ENCODE data around the gene RNF121.

RNF121 gene

GRCh38 chr11:71977743-71978418, 49.0 kb downstream of the RNF121 start:
- H4K20me1 ChIP-seq (ENCODE audit: insufficient read depth, low read length): no peaks in the 10 kb centered on the region
- no peak overlapping the region for H3K4me3 ChIP-seq (ENCODE audit: low read length)

DNA sequence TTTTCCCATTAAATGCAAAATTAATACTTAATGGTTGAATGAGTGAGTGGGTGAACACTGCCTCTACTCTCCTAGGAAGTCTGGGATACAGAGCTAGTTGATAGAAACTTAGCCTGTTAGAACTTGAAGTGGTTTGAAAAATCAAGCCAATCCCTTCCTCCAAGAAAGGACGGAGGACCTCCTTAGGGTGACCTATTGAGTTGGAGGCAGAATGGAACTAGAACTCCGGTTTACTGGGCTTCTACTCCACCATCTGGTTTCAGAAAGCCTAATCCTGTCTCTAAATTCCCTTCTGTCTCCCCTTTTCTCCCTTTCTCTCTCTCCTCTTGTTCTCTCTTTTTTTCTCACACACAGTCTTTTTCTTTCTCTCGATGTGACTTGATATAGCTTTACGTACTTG, 50.2 kb downstream of the RNF121 start:
- Histone ChIP-seq H3K9ac (ENCODE audit: low read length) (no peak overlapping the region), H3K79me2 (ENCODE audit: low read length) (0 out of 2 replicates have a peak, but pooled peaks cover 3% of the 10 kb centered on the region)

More at GRCh38 chr11:71977743-71978418, 49.0 kb downstream of the RNF121 start:
- H3F3A ChIP-seq (ENCODE audit: insufficient read depth, low read length): no peaks in the 10 kb centered on the region; the same call in 1 of the 2 replicates
- H3K4me2 ChIP-seq (ENCODE audit: low read depth, low read length): no peak overlapping the region
- no peaks in the 10 kb centered on the region for H3K4me1 ChIP-seq (ENCODE audit: low read length)
- no peaks in the 10 kb centered on the region for H3K27me3 ChIP-seq (replicated peaks; ENCODE audit: insufficient read depth, low read length)
- TF ChIP-seq CTCF (IDR thresholded peaks at IDR 0.05; ENCODE audit: low read length) (peak; percentile 79), EZH2 (optimal IDR thresholded peaks at IDR 0.05; ENCODE audit: low read depth, low read length) (no peak)
- H3K36me3 ChIP-seq (replicated peaks; ENCODE audit: insufficient read depth, low read length): no peaks in the 10 kb centered on the region
- H3K27ac ChIP-seq (ENCODE audit: low read length): no peak overlapping the region
- no peaks in the 10 kb centered on the region for H3K9me2 ChIP-seq (replicated peaks; ENCODE audit: insufficient read depth, low read length)
- peak; percentile 57 for DNase-seq
- H2AFZ ChIP-seq (ENCODE audit: low read length): no peak overlapping the region
- H3K79me2 ChIP-seq (ENCODE audit: low read length): 0 out of 2 replicates have a peak, but pooled peaks cover 3% of the 10 kb centered on the region
- no peak overlapping the region for H3K9ac ChIP-seq (ENCODE audit: low read length)
- H3K9me3 ChIP-seq (replicated peaks; ENCODE audit: insufficient read depth, low read length): no peaks in the 10 kb centered on the region

DNA sequence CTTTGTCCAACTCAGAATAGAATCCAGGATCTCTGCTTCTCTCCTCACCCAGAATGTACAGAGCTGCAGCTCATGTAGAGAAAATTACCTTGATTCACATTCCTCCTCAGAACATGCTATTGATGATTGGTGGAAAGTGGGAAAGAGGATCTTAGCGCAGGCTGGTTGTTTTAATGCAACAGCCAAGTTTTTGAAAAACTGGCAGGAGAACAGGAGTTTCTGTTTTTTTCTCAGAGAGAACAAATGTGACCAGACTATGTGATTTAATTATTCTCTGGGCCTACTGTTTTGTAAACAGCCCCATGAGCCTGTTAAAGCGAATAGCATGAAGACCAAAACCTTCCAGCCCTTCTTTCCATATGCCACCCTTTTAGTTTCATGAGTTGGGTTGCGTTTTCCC, 50.8 kb downstream of the RNF121 start:
- H3K9ac ChIP-seq (ENCODE audit: low read length): no peak overlapping the region
- H3K27ac ChIP-seq (ENCODE audit: low read length): no peak overlapping the region
- DNase-seq: no peak
- H3K36me3 ChIP-seq (replicated peaks; ENCODE audit: insufficient read depth, low read length): no peaks in the 10 kb centered on the region
- no peaks in the 10 kb centered on the region; the same call in 1 of the 2 replicates for H3F3A ChIP-seq (ENCODE audit: insufficient read depth, low read length)
- H4K20me1 ChIP-seq (ENCODE audit: insufficient read depth, low read length): no peaks in the 10 kb centered on the region
- no peak for TF ChIP-seq EZH2phosphoT487 (IDR thresholded peaks at IDR 0.05; ENCODE audit: low read length)
- no peak for TF ChIP-seq EZH2 (optimal IDR thresholded peaks at IDR 0.05; ENCODE audit: low read depth, low read length)
- no peak for TF ChIP-seq CTCF (IDR thresholded peaks at IDR 0.05; ENCODE audit: low read length)
- H3K4me3 ChIP-seq (ENCODE audit: low read length): no peak overlapping the region
- no peaks in the 10 kb centered on the region for H3K9me2 ChIP-seq (replicated peaks; ENCODE audit: insufficient read depth, low read length)
- H3K79me2 ChIP-seq (ENCODE audit: low read length): 0 out of 2 replicates have a peak, but pooled peaks cover 3% of the 10 kb centered on the region
- H3K9me3 ChIP-seq (replicated peaks; ENCODE audit: insufficient read depth, low read length): no peaks in the 10 kb centered on the region
- H3K4me2 ChIP-seq (ENCODE audit: low read depth, low read length): no peak overlapping the region
- H3K27me3 ChIP-seq (replicated peaks; ENCODE audit: insufficient read depth, low read length): no peaks in the 10 kb centered on the region
- no peak overlapping the region for H2AFZ ChIP-seq (ENCODE audit: low read length)
- no peaks in the 10 kb centered on the region for H3K4me1 ChIP-seq (ENCODE audit: low read length)

More for the DNA sequence above, 50.2 kb downstream of the RNF121 start:
- Histone ChIP-seq H3K9me2 (replicated peaks; ENCODE audit: insufficient read depth, low read length) (no peaks in the 10 kb centered on the region), H3K9me3 (replicated peaks; ENCODE audit: insufficient read depth, low read length) (no peaks in the 10 kb centered on the region), H4K20me1 (ENCODE audit: insufficient read depth, low read length) (no peaks in the 10 kb centered on the region), H3K4me2 (ENCODE audit: low read depth, low read length) (no peak overlapping the region), H2AFZ (ENCODE audit: low read length) (no peak overlapping the region), H3K4me3 (ENCODE audit: low read length) (no peak overlapping the region), H3K27ac (ENCODE audit: low read length) (no peak overlapping the region), H3K36me3 (replicated peaks; ENCODE audit: insufficient read depth, low read length) (no peaks in the 10 kb centered on the region), H3K27me3 (replicated peaks; ENCODE audit: insufficient read depth, low read length) (no peaks in the 10 kb centered on the region), H3K4me1 (ENCODE audit: low read length) (no peaks in the 10 kb centered on the region), H3F3A (ENCODE audit: insufficient read depth, low read length) (no peaks in the 10 kb centered on the region; the same call in 1 of the 2 replicates)
- DNase-seq: no peak
- TF ChIP-seq EZH2 (optimal IDR thresholded peaks at IDR 0.05; ENCODE audit: low read depth, low read length) (no peak), CTCF (IDR thresholded peaks at IDR 0.05; ENCODE audit: low read length) (no peak), EZH2phosphoT487 (IDR thresholded peaks at IDR 0.05; ENCODE audit: low read length) (no peak)

Data from MM.1S (cell line).